GM19099 (cell line): ENCODE measurements around the gene SMAD3.

Experiments used
- POLR2A ChIP-seq: IDR thresholded peaks from 3 replicates; pipeline ENCODE4 v1.6.1; 2011; ENCODE audit warnings: low read depth; ENCODE audit not compliant: insufficient read length; ENCODE audit errors: extremely low read depth

The SMAD3 gene

DNA sequence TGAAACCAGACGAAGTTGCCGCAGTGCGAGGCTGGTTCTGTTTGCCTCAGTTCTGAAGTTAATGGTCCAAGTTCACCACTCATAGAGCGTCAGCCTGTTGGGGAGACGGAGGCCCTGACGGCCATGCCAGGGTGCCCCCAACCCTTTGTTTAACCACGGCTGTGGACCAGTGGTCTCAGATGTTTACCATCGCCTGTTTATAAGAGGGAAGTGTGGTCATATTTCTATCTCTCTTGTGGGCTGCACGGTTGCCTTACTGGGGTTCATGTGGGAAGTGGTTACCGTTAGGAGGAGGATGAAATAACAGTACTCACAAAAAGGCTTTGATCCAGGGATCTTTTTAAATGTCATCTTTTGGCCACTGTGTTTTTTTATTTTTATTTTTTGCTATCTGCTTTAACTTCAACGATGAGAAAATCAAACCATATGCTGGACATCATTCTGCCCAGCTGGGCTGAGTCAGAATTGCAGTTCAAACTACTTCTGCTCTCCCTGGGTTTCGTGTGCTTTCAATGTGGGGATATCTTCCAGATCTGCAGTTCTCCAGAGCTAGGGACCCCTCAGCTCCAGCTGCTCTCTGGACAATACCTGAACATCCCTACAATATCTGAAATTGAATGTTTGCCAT is 17.8 kb downstream of the SMAD3 start:
- no peak for TF ChIP-seq POLR2A

DNA sequence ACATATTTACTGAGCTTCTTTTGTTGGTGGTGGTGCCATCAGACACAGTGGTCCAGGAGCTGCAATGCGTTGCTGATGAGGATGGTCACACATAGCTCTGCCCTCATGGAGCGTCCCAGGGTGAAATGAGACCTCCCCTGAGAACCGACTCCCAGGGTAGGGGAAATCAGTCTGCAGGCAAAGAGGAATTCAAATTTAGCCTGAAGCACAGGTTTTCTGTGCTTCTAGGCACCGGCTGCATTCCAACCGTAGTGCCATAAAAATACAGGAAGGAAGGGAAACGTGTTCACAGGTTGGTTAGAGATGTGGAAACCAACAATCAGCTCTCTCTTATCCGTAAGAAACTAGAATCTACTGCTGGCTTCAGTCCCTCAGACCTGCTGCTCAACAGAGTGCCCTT is 19.2 kb downstream of the SMAD3 start:
- no peak for TF ChIP-seq POLR2A

DNA sequence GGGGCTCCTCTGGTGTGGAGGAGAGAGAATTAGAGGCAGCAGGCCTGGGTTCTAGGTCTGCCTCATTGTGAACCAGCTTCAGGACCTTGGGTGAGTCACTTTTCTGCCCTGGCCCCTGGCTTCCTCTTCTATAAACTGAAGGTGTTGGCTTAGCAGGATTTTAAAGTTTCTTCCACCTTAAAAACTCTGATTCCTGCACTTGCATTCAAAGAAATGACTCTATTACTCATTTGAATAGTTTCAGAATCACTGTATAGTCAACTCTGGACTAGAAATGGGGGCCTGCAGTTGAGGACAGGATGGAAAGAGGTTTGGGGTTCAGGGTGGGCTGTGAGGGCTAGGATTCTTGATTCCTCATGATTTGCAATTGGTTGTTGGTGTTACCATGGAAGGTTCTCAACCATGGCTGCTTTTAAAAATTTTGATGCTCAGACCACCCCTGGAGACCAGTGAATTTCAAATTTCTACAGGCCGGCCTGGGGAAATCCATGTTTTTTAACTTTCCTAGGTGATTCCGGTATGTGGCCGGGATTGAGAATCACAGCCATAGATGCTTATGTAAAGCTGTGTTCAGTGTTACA is 19.9 kb downstream of the SMAD3 start:
- TF ChIP-seq POLR2A, result no peak

DNA sequence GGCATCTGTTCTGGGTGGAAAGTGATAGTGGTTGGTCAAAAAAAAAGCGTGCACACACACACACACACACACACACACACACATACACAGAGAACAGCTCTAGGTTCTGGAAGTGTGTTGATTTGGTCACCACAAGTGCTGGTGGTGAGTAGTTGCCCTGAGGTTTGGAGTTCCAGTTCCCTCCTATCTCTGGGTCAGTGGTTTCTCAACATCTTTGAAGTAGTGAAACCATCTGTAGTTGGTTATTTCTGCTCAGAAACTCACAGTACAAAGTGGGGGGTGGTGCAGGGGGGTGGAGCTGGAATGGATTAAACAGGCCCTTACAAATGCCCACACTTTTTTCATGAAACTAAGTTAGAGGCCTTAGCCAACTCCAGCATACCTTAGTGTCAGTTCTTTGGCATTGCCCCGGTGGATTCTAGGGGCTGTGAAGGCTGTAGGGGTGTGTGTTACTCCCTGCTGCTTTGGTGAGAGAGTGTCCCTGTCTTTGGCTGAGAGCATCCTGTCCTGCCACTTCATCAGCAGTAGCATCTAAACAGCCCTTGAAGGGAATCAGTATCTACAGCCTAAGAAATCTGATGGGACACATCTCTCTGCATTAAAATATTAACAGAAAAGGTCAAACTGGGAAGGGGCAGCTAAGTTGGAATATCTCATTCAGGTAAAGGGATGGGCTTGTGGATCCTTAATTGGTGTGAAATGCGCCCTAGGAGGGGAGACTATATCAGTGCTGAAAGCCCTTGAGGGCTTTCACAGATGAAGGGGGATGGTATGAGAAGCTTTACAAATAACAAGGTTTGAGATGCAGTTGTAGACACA is 20.6 kb downstream of the SMAD3 start:
- peak; percentile 22 for TF ChIP-seq POLR2A

DNA sequence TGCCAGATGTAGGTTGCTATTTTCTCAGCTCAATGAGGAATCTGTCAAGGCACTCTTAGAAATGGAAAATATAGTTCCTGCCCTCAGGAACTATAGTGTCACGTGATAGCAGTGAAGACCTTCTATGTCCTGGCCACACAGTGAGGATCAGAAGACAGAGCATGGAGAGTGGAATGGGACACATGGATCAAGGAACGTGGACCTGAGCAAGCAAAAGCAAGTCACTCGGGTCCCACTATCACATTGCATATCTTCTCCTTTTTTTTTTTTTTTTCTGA is 21.2 kb downstream of the SMAD3 start:
- TF ChIP-seq POLR2A, result no peak

DNA sequence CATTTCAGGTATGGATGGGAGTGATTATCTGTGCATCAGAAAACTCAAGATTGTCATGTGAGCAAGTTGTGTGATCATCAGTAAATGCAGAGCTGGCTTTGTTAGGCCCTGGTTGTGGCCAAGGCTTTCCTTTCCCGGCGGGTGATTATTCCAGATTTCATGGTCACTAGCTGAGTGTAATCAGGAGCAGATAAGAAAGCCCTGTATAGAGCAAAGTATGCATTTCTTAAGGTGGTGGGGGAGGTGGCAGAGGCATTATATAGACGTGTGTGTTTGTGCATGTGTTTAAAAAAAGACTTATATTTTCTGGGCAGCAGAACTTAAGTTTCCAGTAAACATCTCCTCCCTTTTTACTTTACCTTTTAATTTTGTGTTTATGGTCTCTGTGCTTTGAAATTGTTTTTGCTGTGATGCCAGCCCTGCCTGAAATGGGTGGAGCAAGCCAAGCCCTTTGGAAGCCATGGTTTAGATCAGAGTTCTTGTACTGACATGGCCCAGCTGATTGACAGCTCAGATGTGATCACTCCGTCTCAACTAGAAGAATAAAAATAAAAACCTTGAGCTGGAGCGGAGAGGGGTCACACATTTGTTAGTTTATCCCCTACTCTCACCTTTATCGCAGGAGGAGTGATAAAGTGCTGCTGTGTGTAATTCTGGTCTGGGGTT is 22.2 kb downstream of the SMAD3 start:
- TF ChIP-seq POLR2A, result no peak

DNA sequence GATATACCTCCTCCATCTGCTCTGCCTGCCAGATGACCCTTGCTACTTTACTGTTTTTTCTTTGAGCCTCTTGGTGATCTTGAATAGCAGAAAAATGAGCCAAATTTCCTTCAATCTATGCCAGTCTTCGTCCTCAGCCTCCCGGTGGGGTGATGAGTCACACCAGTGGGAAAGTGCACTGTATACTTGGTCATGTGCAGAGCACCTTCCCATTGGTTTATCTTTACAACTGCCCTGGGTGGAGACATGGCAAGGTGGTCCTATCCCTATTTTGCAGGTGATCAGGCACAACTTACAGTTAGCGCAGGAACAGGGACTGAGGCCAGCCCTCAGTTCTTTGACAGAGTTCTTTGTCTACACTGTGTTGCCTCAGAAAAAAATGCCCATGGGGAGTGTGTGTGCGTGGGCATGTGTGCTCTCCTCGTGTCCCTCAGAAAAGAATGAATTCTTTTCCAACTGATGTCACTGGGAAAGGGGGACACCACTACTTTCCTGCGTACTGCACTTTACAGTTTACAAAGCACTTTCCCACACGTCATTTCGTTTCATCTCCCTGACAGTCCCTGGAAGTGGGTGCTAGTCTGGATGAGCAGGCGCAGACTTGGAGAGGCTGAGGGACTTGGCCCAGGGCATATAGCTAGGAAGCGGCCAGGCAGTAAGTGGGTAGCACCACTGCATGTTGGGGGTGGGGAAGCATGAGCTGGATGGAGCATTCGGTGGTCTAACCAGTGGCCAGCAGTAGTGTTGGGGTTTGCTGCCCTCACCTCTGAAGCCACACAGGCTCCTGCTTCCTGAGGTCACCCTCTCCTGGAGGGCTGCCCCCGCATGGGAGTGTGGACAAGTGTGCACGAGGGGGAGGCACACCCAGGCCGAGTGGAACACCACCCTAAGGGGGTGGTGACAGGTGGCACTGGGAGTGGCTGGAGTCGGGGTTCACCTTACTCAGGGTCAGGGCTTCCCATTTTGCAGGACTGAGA is 24.1 kb downstream of the SMAD3 start:
- TF ChIP-seq POLR2A, result no peak

DNA sequence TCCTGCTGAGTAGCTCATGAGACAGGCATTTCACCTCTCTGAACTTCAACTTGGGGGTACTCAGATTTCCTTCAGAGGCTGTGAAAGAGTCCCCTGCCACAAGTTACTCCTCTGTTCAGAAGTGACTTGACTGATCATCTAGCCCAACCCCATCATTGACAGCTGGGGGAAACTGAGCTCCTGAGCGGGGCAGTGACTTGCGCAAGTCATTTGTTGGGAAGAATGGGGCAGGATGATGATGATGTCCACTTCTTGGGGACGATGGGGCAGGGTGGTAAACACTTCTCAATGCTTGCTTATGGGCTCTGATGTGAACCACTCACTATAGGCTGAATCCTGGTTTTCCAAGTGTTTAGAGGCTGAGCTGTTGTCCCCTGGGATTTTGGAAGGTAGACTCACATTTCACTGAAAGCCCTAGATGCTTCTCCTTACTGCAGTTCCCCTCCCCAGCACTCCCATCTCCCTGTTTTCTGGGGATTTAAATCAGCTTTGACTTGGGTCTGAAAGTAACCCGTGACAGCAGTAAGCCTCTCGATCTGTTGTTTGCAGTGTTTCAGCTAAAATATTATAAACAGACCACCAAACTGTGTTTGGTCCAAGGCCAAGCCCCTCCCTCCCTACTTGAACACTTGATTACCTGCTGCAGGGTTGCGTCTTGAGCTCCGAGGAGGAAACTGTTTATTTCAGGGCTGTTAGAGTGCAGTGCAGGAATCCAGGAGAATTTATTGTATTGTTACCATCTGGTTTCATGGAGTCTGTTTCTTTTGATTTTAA is 25.1 kb downstream of the SMAD3 start:
- TF ChIP-seq POLR2A, result no peak

DNA sequence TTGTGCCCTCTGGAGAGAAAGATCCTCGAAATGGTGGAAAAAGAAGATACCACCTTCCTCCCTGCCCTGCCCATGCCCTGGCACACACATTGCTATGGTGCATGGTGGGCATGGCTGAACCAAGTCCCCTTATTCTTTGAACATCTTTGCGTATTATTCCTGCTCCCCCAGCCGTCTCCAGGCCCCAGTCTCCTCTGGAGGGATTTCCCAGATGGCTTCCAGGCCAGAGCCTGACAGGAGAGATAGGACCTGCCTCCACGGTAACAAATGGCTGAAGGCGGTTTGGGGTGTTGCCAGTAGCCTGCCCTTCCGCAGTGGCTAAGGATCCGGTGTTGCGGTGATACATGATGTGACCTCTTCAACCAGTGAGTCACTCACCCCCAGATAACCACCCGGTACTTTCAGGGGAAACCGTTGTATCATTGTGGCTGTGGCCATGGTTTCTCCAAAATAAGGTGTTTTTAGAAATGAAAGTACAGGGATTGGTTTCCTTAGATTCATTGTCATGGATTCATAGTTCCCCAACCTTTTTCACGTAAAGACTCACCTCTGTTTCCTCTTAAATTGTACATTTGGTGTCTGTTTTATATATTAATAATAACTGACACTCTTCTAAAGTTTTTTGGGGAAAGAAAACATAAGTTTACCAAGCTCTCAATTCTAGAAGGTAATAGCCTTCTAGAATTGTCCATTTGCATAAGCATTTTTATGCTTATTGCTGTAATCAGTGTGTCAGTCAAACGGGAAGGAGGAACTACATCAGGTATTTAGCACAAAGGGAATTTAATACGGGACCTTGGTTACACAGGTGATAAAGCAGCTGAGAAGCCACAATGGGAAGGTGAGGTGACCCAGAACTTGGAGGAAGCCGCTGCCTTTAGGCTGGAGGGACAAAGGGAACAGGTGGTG is 25.9 kb downstream of the SMAD3 start:
- TF ChIP-seq POLR2A, result no peak

DNA sequence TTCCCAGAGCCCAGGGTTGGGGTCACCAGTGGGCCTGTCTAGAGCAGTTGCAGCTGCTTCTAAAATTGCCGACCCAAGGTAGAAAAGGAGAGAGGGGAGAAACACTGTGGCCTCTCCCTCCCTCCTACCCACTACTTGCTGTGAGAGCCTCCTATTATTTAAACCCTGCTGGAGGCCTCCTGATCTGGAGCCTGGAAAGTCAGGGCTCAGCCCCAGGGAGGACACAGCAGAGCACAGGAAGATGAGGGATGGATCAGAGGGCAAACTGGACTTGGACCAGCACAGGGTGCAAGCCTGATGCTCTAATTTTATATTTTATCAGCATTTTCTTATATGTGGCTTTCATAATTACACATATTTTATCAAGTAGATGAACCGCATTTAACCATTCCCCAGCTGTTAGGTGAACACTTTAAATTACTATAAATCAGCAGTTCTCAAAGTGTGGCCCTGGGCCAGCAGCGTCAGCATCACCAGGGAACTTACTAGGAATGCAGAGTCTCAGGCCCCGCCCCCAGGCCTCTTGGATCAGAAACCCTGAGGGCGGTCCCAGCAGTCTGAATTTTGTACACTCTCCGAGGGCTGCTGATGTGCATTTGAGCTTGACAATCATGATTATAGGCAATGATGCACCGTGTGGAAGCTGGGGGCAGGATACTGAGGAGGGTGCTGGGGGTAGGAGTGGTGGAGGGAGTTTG is 26.7 kb downstream of the SMAD3 start:
- TF ChIP-seq POLR2A, result no peak

DNA sequence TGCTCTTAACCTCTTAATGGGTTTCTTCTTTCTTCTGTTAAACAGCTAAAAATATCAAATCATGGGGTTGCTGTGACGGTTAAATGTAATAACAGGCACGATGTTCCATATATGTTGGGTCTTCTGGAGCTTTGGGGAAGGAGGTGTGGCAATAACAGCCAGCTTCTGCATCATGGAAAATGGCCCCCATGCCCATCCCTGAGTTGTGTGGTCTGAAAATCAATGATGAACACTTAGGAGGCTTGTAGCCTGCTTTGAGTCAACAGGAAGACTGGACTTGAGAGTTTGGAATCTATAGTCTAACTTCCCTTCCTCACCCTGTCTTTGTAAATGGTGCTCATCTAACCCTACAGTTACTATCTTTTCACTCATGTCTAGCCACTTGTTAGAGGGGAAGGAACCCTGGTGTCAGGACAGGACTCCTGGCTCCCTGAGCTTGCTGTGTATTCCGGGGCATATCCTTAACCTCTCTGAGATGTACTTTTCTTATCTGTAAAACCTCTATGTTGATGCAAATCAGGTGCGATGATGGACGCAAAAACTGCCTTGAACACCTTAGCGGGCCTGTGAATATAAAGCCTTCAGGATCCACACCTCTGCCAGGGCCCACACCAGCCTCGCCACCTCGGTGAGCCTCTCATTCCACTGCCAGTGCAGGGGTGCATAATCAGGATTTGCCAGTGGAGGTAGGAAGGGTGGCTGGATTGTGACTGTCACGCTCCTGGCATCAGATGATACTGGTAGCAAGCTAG is 27.5 kb downstream of the SMAD3 start:
- TF ChIP-seq POLR2A, result no peak

DNA sequence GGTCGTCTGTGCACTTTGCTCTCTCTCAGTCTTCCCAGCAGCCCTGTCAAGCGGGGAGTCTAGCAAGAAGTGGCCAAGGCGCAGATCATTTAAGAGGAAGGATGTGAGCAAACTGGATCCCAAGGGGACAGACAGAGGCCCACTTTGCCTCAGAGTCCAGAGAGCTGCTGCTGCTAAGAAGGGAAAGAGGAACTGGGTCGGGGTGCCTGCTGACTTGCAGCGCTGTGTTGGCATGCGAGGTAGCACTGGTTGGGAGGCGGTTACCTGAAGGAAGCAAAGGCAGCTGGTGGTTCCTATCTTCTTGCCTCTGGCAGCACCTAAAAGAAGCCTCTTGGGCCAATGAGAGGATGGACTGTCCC is 28.1 kb downstream of the SMAD3 start:
- TF ChIP-seq POLR2A, result no peak
